ENCODE results near the gene FOXP2.
"Not testable (repeated sequence)": the region's sequence is repeated elsewhere in the genome, so short reads cannot be mapped to it uniquely, and the experiment has no call there.

Gene FOXP2

GRCh38 chr7:114414156-114415063 lies at the start of gene FOXP2:
TSS of gene FOXP2 (plus strand) at chr7:114414815. CDS start at chr7:114426512, 11,697 bp downstream.
- no peak for TF ChIP-seq CTCF (IDR thresholded peaks at IDR 0.05; ENCODE audit: low read depth, low read length, missing control alignments)
- DNase-seq (ENCODE audit: extremely low read depth, low read depth): no peak
- H3K4me3 ChIP-seq (replicated peaks; ENCODE audit: low read depth, low read length): peak within 1 kb of the TSS; percentile 34

GRCh38 chr7:114365791-114366190 lies 48.8 kb upstream of the FOXP2 start:
- no peak overlapping the region for H3K4me3 ChIP-seq (replicated peaks; ENCODE audit: low read depth, low read length)
- no peak for TF ChIP-seq CTCF (IDR thresholded peaks at IDR 0.05; ENCODE audit: low read depth, low read length, missing control alignments)
- DNase-seq (ENCODE audit: extremely low read depth, low read depth): no peak

- TF ChIP-seq CTCF (IDR thresholded peaks at IDR 0.05; ENCODE audit: low read depth, low read length, missing control alignments): no peak
- DNase-seq (ENCODE audit: extremely low read depth, low read depth): no peak
- H3K4me3 ChIP-seq (replicated peaks; ENCODE audit: low read depth, low read length): no peak overlapping the region
These were observed 46.1 kb upstream of the FOXP2 start for GRCh38 chr7:114368492-114368891.

GRCh38 chr7:114369294-114369693 lies 45.3 kb upstream of the FOXP2 start:
- no peak overlapping the region for H3K4me3 ChIP-seq (replicated peaks; ENCODE audit: low read depth, low read length)
- DNase-seq (ENCODE audit: extremely low read depth, low read depth): no peak
- TF ChIP-seq CTCF (IDR thresholded peaks at IDR 0.05; ENCODE audit: low read depth, low read length, missing control alignments): no peak

- no peak for DNase-seq (ENCODE audit: extremely low read depth, low read depth)
- no peak overlapping the region for H3K4me3 ChIP-seq (replicated peaks; ENCODE audit: low read depth, low read length)
- no peak for TF ChIP-seq CTCF (IDR thresholded peaks at IDR 0.05; ENCODE audit: low read depth, low read length, missing control alignments)
These were observed 42.0 kb upstream of the FOXP2 start for GRCh38 chr7:114372619-114373018.

GRCh38 chr7:114375907-114376306 lies 38.7 kb upstream of the FOXP2 start:
- no peak overlapping the region for H3K4me3 ChIP-seq (replicated peaks; ENCODE audit: low read depth, low read length)
- no peak for DNase-seq (ENCODE audit: extremely low read depth, low read depth)
- TF ChIP-seq CTCF (IDR thresholded peaks at IDR 0.05; ENCODE audit: low read depth, low read length, missing control alignments): no peak

GRCh38 chr7:114383946-114384345 lies 30.7 kb upstream of the FOXP2 start:
- H3K4me3 ChIP-seq (replicated peaks; ENCODE audit: low read depth, low read length); DNase-seq (ENCODE audit: extremely low read depth, low read depth): not testable (repeated sequence)

- not testable (repeated sequence) for H3K4me3 ChIP-seq (replicated peaks; ENCODE audit: low read depth, low read length); DNase-seq (ENCODE audit: extremely low read depth, low read depth)
These were observed 30.3 kb upstream of the FOXP2 start for GRCh38 chr7:114384346-114384745.
